Measurements from ENCODE around the gene C17orf107. TPM values are rescaled to one million over a fixed set of nuclear protein-coding genes. Genes with fewer than 3 reads are reported as not detected.

C17orf107 gene
- polyA plus RNA-seq, 12 donors: 0.70 to 9.2 (median 1.2) TPM; not detected in 1

DNA sequence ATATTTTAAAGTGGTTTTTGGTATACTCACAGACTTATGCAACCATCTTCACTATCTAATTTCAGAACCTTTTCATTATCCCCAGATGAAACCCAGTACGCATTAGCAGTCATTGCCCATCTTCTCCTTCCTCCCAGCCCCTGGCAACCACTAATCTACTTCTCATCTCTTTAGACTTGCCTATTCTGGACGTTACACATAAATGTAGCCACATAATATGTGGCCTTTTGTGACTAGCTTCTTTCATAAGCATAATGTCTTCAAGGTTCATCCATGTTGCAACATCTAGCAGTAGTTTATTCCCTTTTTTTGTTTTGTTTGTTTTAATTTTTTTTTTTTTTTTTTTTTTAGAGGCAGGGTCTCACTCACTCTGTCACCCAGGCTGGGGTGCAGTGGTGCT lies 28.5 kb upstream of the C17orf107 start:
- no peak for DNase-seq

DNA sequence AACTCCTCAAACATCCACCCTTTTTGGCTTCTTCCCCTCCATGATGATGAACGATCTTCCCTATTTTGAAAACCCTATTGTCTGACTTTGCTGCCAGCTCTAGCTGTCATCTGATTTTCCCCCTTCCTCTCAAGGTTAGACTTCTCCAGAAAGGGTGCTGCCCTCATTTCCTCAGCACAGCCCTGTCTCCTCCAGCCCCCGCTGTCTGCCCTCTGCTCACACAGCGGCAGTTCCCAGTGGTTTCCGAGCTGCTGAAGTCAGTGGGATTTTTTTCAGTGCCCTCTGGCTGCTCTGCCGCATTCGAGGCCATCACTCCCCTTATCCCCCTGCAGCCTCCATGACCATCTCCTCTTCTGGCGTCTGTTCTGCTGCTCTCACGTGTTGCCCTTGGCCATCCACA lies 26.6 kb upstream of the C17orf107 start:
- DNase-seq: no peak

DNA sequence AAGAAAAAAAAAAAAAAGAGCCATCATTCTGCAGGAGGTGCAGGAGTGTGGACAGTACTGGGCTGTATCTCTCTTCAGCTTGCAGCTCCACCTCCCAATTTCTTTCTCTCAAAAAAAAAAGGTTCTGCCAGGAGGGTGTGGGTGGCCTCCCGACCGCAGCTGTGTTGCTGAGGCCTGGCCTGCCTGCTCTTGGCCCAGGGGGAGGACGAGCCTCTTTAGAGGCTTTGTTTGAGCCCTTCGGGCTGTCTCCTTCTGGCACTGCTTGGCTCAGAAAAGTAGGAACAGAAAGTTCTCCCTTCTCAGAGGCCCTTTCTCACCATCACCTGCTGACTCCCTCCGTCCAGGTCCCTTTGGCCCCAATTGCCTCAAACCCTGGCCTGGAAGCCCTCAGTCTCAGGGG lies 22.2 kb upstream of the C17orf107 start:
- DNase-seq: no peak

DNA sequence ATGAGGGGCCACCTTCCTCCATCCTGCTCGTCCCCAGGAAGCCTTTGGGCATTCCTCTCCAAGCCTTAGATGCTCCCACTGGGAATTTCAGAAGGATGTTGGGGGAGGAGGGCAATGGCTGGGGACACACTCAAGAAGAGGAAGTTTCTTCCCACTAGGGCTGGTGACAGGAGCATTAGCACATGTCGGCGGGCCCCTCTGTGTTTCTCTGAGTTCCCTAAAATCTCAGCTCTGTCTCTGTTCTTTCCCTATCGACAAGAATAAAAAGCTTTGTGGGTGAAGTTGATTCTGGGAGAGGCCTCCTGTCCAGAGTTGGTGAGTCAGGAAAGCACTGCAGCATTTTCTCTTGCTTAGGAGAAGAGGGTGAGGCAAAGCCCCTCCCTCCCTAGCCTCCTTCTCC lies 19.7 kb upstream of the C17orf107 start:
- DNase-seq: no peak

DNA sequence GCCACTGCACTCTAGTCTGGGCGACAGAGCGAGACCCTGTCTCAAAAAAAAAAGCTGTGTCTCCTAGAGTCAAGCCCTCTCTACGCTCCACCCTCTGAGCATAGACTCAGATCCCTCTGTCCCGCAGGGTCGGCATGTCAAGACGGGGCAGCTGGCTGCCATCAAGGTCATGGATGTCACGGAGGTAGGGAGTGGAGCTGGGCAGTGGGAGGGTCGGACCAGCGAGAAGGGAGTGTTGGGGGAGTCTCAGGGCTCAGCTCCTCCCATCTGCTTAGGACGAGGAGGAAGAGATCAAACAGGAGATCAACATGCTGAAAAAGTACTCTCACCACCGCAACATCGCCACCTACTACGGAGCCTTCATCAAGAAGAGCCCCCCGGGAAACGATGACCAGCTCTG lies 18.5 kb upstream of the C17orf107 start:
- no peak for DNase-seq

DNA sequence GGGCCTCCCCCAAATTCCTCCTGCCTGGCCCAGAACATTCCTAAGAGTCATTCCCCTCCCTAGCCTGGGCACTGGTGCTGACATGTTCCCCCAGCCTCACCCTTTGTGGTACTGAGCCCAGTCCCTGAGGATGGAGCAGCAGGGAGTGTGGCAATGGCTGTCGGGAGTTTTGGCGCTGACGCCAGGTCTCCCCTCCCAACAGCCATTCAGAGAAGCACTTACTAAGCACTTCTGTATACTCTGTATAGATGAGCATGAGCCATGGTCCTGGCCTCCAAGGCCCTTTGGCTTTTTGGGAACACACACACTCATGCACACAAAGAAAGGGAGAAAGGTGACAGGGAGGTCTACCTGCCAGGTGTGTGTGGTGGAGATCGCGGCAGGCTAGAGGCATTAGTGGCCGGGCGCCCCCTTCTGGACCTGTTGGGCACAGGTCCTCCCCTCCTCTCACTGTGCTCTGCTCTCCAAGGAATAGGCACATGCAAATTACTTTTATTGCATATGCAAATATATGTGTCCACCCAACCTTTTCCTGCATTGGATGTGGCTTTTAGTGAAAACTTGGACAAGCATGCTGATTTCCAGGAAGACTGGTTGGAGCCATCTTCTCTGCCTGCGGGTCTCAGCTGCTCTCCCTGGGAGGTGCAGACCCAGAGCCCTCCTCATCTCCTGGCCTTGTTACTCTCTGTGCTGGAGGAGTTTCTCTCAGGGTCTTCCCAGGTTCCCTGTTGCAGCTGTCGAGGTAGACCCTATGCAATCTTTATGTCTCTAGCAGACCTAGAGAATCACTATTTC lies 17.4 kb upstream of the C17orf107 start:
- DNase-seq: no peak

DNA sequence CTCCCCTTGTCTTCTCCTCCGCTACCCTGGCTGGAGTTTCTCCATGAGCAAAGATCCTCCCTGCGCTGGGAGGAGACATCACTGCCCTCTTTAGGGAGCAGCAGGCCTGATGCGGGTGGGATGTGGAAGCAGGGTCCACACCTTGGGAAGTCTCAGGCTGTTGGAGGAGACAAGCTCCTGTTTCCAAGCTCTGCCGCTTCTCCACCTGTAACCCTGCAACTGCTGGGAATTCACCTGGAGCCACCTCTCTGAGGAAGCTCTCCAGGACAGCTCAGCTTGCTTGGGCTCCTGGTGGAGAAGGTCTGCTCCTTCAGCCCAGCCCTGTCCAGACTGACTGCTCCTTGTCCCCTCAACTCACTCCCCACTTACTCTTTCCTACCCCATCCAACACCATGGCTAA lies 14.8 kb upstream of the C17orf107 start:
- no peak for DNase-seq

DNA sequence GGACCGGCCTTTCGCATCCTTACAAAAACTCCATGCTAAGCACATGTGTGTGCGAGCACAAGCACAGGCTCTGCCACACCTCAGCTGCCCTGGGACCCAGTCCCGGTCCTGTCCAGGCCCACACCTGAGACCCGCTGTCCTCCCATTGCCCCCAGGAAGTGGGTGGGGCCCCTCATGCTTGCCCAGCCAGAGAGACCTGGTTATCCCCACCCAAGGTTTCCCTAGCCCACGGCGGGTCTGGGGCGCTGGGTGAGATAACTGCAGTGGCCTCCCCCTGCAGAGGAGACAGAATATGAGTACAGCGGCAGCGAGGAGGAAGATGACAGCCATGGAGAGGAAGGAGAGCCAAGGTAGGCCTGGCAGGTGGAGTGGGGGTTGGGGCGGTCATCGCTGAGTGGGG lies 12.5 kb upstream of the C17orf107 start:
- DNase-seq: no peak

DNA sequence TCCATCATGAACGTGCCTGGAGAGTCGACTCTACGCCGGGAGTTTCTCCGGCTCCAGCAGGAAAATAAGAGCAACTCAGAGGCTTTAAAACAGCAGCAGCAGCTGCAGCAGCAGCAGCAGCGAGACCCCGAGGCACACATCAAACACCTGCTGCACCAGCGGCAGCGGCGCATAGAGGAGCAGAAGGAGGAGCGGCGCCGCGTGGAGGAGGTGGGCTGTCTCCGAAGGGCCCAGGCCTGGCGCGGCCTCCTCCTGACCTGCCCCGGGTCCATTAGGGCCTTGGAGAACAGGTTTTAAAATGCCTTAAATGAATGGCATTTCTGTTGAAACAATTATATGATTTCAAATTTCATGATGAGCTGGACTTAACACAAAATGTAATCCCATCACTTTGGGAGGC lies 11.8 kb upstream of the C17orf107 start:
- DNase-seq: no peak

DNA sequence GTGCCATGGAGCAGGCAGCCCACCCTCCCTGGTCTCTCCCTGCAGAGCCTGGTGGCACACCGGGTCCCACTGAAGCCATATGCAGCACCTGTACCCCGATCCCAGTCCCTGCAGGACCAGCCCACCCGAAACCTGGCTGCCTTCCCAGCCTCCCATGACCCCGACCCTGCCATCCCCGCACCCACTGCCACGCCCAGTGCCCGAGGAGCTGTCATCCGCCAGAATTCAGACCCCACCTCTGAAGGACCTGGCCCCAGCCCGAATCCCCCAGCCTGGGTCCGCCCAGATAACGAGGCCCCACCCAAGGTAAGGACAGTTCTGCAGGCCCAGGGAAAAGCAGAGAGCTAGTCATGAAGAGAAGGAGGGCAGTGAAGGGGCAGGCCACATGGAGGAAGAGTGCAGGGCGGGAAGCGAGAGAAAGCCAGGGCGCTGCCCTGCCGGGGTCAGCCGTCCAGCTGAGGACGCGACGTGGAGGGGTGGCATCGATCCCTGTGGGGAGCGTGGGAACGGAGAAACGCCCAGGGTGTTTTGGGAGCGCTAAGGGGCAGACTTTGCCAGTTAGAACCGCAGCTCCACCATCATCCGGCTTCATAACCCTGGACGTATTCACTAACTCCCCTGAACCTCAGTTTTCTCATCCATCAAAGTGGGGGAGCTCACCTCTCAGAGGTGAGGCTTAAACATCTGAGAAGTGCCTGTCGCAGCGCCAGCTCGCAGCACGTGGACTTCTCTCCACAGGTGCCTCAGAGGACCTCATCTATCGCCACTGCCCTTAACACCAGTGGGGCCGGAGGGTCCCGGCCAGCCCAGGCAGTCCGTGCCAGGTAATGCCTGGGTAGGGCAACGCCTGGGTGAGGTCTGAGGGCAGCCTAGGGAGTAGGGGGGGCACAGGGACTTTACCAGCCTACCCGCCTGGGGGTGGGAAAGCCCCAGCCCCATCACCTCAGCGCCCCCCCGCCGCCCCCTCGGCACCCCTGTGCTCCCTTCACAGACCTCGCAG lies 7.6 kb upstream of the C17orf107 start:
- DNase-seq: no peak

DNA sequence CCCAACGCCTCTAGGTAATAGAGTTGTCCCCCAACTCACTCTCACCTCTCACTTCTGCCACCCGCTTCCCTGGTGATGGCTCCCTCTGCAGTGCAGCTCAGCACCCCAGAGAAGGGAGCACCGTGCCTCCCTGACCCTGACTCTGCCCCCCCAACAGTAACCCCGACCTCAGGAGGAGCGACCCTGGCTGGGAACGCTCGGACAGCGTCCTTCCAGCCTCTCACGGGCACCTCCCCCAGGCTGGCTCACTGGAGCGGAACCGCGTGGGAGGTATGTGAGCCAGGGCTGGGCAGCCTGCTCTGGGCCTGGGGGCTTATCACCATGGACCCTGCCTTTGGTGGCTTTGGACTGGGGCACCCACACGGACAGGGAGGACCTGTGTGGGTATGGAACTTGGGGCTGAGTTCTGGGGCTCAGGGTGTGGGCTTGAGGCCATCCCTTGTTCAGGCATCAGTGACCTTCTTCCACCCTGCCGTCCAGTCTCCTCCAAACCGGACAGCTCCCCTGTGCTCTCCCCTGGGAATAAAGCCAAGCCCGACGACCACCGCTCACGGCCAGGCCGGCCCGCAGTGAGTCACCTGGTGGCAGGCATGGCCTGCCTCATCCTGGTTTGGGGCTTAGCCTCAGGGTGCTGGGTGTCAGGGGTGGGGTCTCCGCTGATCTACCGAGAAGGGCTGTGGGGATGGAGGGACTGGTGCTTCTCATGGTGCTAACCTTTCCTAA lies 6.7 kb upstream of the C17orf107 start:
- no peak for DNase-seq

DNA sequence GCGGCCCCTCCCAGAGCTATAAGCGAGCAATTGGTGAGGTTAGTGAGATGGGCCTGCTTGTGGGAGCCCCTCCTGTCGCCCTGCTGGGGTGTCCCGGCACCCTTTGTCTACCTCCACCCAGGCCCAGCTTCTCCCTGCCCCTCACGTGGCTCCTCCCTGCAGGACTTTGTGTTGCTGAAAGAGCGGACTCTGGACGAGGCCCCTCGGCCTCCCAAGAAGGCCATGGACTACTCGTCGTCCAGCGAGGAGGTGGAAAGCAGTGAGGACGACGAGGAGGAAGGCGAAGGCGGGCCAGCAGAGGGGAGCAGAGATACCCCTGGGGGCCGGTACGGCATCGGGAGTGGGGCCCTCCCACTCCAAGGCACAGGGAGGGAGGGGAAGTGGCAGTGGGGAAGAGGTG lies 6.1 kb upstream of the C17orf107 start:
- no peak for DNase-seq

DNA sequence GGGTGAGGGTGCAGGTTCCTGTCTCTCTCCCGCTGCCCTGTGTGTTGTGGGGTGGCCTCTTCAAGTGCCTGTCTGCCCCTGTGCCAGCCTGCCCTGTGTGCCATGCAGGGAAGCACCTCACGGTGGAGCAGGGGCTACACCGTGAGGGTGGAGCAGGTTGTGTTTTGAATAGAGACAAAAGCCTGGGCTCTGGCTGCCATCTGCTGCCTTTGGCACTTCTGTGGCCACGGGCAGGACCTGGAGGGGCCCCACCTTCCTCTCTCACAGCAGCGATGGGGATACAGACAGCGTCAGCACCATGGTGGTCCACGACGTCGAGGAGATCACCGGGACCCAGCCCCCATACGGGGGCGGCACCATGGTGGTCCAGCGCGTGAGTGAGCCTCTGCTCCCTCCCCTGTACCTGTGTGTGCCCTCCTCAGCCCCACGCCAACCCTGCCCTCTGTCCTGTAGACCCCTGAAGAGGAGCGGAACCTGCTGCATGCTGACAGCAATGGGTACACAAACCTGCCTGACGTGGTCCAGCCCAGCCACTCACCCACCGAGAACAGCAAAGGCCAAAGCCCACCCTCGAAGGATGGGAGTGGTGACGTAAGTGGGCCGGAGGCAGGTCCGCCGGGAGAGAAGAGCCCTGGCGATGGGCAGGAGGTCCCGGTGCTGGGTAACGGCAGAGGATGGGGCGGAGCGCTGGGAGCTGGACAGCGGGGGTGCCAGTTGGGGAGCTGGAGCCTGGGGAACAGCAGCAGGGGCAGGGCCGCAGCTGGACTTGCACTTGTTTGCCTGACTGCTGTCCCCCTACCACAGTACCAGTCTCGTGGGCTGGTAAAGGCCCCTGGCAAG lies 5.4 kb upstream of the C17orf107 start:
- DNase-seq: no peak

DNA sequence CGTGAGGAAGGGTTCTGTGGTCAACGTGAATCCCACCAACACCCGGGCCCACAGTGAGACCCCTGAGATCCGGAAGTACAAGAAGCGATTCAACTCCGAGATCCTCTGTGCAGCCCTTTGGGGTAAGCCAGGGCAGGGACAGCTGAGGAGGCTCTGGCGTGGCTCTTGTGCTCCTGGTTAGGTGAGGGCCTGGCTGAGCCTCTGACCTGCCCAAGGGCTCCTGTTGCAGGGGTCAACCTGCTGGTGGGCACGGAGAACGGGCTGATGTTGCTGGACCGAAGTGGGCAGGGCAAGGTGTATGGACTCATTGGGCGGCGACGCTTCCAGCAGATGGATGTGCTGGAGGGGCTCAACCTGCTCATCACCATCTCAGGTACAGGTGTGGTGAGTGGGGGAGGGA lies 4.2 kb upstream of the C17orf107 start:
- DNase-seq: no peak

DNA sequence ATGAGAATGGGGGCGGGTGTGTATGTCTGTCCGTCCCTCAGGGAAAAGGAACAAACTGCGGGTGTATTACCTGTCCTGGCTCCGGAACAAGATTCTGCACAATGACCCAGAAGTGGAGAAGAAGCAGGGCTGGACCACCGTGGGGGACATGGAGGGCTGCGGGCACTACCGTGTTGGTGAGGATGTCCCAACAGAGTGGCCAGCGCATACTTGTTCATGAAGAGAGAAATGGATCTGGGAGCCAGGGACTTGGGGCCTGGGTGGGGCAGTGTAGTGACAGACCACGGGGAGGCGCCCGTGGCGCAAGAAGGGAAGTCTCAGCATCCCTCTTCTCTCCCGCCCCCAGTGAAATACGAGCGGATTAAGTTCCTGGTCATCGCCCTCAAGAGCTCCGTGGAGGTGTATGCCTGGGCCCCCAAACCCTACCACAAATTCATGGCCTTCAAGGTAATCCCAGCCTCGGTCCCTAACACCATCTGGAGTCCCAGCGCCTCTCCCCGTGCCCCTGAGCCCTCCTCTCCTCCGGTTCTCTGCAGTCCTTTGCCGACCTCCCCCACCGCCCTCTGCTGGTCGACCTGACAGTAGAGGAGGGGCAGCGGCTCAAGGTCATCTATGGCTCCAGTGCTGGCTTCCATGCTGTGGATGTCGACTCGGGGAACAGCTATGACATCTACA lies 3.5 kb upstream of the C17orf107 start:
- DNase-seq: no peak

DNA sequence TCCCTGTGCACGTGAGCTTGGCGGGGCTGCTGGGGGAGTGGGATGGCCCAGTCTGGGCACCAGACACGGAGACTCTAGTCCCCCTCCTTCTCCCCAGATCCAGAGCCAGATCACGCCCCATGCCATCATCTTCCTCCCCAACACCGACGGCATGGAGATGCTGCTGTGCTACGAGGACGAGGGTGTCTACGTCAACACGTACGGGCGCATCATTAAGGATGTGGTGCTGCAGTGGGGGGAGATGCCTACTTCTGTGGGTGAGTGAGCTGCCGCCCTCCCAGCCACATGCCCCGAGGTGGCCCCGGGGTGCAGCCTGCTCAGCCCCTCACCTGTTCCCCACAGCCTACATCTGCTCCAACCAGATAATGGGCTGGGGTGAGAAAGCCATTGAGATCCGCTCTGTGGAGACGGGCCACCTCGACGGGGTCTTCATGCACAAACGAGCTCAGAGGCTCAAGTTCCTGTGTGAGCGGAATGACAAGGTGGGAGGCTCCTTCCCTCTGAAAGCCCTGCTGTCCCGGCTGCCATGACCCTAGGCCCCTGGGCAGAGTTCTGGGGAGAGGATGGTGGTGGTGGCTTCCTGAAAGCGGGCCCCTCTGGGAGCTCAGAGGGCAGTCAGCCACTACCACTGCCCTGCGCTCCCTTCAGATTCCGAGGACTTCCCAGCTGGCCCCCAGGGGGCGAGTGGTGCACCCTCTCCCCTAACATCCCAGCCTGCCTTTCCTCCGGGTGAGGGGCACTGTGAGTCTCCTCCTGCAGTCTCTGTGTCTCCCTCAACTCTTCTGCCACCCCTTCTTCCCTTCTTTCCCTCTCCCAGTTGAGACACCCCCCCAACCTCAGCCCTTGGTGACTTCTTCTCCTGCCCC lies 2.8 kb upstream of the C17orf107 start:
- DNase-seq: no peak

DNA sequence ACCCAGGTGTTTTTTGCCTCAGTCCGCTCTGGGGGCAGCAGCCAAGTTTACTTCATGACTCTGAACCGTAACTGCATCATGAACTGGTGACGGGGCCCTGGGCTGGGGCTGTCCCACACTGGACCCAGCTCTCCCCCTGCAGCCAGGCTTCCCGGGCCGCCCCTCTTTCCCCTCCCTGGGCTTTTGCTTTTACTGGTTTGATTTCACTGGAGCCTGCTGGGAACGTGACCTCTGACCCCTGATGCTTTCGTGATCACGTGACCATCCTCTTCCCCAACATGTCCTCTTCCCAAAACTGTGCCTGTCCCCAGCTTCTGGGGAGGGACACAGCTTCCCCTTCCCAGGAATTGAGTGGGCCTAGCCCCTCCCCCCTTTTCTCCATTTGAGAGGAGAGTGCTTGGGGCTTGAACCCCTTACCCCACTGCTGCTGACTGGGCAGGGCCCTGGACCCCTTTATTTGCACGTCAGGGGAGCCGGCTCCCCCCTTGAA lies 2.1 kb upstream of the C17orf107 start:
- DNase-seq: no peak

DNA sequence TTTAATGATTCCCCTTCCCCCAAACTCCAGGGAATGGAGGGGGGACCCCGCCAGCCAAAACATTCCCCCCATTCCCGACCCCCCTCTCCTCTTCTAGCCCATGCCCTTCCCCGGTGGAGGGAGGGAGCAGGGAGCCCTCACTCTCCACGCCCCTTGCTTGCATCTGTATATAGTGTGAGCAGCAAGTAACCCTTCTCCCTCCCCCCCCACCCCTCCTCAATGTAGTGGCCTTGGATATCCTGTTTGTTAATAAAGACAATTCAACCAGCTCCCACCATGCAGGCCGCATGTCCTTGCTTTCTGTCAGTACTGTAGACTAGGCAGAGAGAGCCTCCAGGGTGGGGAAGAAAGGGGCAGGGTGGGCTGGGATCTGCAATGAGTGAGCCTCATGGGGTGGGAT lies 1.6 kb upstream of the C17orf107 start:
- no peak for DNase-seq

DNA sequence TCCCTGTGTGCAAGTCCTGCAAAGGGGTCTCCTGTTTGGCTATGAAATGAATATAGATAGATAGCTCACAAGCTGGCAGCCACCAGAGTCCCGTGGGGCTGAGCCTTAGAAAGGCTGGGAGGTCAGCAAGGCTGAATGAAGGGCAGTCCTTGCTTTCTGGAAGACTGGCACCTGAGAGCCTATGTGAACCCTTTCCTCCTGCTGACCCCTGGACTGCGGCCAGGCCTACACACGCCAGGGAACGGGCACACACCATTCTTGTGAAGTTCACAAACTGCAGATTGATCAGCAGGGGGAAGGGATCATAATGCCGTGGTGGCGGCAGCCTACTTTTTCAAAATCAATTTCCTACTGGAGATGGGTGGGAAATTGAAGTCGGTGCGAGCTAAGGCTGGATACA lies 985 bp upstream of the C17orf107 start:
- no peak for DNase-seq

DNA sequence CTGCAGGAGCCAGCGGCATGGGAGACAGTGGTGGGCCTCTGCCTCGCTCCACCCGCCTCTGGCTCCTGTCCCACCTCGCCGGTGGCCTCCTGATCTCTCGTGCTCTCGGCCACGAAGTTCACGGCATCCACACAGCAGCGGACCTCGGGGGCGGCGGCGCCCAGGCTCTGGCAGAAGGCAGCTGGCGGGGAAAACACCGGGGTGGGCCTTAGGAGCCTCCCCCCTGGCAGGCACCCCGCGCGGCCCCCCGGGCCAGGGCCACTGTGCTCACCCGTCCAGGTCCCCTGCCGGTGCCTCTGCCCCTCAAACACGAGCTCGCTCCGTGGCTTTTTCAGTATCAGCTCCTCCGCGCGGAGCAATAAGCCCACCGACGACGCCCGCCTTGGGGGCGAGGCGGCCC lies 409 bp upstream of the C17orf107 start:
- DNase-seq: no peak

All from muscle of arm (tissue), 12 donors.